22Rv1 (cell line): ENCODE results near the gene ARIH1.
"Not testable (repeated sequence)": the region's sequence is repeated elsewhere in the genome, so short reads cannot be mapped to it uniquely, and the experiment has no call there.

Experiments used
- ZFX ChIP-seq: fragments of 450-650 bp; IDR thresholded peaks from 2 replicates; pipeline ENCODE4 v1.6.1; 2017; ENCODE audit warnings: antibody characterized with exemption, borderline replicate concordance
- TF ChIP-seq, protein P1 (sequence below): fragments of 450-650 bp; IDR thresholded peaks from 2 replicates; pipeline ENCODE4 v1.5.1; 2017; ENCODE audit warnings: mild to moderate bottlenecking

DNA sequence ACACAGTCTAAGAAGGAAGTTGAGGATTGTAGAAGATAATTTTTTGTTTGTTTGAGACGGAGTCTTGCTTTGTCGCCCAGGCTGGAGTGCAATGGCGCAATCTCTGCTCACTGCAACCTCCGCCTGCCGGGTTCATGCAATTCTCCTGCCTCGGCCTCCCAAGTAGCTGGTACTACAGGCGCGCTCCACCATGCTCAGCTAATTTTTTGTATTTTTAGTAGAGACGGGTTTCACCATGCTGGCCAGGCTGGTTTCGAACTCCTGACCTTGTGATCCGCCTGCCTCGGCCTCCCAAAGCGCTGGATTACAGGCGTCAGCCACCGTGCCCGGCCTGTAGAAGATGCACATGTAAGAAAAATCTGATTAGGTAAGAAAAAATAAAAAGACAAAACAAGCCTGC lies 2.2 kb downstream of the ARIH1 start:
- TF ChIP-seq, protein P1, sequence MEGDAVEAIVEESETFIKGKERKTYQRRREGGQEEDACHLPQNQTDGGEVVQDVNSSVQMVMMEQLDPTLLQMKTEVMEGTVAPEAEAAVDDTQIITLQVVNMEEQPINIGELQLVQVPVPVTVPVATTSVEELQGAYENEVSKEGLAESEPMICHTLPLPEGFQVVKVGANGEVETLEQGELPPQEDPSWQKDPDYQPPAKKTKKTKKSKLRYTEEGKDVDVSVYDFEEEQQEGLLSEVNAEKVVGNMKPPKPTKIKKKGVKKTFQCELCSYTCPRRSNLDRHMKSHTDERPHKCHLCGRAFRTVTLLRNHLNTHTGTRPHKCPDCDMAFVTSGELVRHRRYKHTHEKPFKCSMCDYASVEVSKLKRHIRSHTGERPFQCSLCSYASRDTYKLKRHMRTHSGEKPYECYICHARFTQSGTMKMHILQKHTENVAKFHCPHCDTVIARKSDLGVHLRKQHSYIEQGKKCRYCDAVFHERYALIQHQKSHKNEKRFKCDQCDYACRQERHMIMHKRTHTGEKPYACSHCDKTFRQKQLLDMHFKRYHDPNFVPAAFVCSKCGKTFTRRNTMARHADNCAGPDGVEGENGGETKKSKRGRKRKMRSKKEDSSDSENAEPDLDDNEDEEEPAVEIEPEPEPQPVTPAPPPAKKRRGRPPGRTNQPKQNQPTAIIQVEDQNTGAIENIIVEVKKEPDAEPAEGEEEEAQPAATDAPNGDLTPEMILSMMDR = not testable (repeated sequence)
- TF ChIP-seq ZFX = not testable (repeated sequence)
